PFSK-1 (cell line): Measurements from ENCODE around the gene AFTPH.

ENCODE experiments used
- FOXP2 ChIP-seq: optimal IDR thresholded peaks from 2 replicates; pipeline ENCODE3; 2011; ENCODE audit warnings: borderline replicate concordance, control low read depth, inconsistent platforms; ENCODE audit not compliant: insufficient read depth; ENCODE audit errors: extremely low read length, extremely low read depth
- POLR2AphosphoS5 ChIP-seq: IDR thresholded peaks from 2 replicates; pipeline ENCODE4 v1.6.1; 2012; ENCODE audit warnings: low read depth, mild to moderate bottlenecking, control low read depth, low read length, moderate library complexity
- REST ChIP-seq, 2 experiments: IDR thresholded peaks; 2 replicates each; pipeline versions ENCODE4 v1.6.1 to v1.8.0; 2011 to 2012; ENCODE audit warnings: low read depth in 2 of 2, low read length in 2 of 2, control low read depth in 1 of 2, inconsistent platforms in 1 of 2, mild to moderate bottlenecking in 1 of 2, moderate library complexity in 1 of 2; ENCODE audit not compliant: insufficient read depth in 1 of 2
- SIN3A ChIP-seq: IDR thresholded peaks from 2 replicates; pipeline ENCODE4 v1.6.1; 2012; ENCODE audit warnings: mild to moderate bottlenecking, low read length, moderate library complexity, borderline replicate concordance; ENCODE audit not compliant: insufficient read depth
- TAF1 ChIP-seq: IDR thresholded peaks from 2 replicates; pipeline ENCODE4 v1.6.1; 2012; ENCODE audit warnings: low read length, control low read depth, borderline replicate concordance; ENCODE audit not compliant: insufficient read depth

GRCh38 chr2:64630752-64631151 is 106.6 kb downstream of the AFTPH start:
- TF ChIP-seq TAF1 (no peak), SIN3A (no peak), POLR2AphosphoS5 (no peak), REST (IDR thresholded peaks at IDR 0.05; ENCODE audit: insufficient read depth in 1 of 2, low read depth in 2 of 2, low read length in 2 of 2) (no peak), FOXP2 (no peak)
